Adrenal gland (tissue), 5 donors: Measurements from ENCODE around the gene MKKS.

Experiments
- POLR2A ChIP-seq, 2 donors: fragments of 450-650 bp; IDR thresholded peaks; one replicate each; pipeline ENCODE4 v1.6.1; 2017; ENCODE audit warnings: antibody characterized with exemption in 2 of 2, mild to moderate bottlenecking in 2 of 2, moderate library complexity in 1 of 2
- TF ChIP-seq, protein P1 (sequence below), 6 experiments: fragments of 450-650 bp in 4 of 6; fragments of 200-600 bp in 2 of 6; sonication (generic) in 1 of 6; IDR thresholded peaks; 1 replicate in 5 of 6; 2 replicates in 1 of 6; pipeline versions ENCODE4 v1.5.1 to v1.8.0; 2016 to 2021; ENCODE audit warnings: antibody characterized with exemption in 6 of 6, mild to moderate bottlenecking in 2 of 6, moderate library complexity in 1 of 6
- donor health status: DM: no; HTN: no; CAD: no.

DNA sequence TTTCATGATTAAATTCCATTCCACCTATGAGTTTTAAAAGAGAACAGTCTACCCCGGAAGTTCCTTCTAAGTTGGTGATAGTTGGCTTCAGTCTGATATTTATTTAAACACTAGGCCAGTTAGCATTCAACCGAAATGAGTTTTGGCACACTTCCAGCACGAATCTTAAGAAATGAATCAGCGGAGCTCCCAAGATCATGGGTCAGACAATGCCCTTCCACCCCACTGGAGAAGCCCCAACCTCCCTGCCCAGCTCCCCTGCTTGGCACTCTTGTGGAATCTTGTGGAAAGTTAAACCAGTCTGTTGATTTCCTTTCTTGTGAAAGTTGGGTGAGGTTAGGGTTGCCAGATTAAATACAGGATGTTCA, 64.3 kb downstream of the MKKS start:
- TF ChIP-seq POLR2A (IDR thresholded peaks at IDR 0.05), result no peak
- TF ChIP-seq, protein P1, sequence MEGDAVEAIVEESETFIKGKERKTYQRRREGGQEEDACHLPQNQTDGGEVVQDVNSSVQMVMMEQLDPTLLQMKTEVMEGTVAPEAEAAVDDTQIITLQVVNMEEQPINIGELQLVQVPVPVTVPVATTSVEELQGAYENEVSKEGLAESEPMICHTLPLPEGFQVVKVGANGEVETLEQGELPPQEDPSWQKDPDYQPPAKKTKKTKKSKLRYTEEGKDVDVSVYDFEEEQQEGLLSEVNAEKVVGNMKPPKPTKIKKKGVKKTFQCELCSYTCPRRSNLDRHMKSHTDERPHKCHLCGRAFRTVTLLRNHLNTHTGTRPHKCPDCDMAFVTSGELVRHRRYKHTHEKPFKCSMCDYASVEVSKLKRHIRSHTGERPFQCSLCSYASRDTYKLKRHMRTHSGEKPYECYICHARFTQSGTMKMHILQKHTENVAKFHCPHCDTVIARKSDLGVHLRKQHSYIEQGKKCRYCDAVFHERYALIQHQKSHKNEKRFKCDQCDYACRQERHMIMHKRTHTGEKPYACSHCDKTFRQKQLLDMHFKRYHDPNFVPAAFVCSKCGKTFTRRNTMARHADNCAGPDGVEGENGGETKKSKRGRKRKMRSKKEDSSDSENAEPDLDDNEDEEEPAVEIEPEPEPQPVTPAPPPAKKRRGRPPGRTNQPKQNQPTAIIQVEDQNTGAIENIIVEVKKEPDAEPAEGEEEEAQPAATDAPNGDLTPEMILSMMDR (IDR thresholded peaks at IDR 0.05), result no peak
